MCF 10A (cell line): ENCODE data around the gene LNX1. TPM values are rescaled to one million over a fixed set of nuclear protein-coding genes. Genes with fewer than 3 reads are reported as not detected.

Experiments used
- BruUV-seq: library from RNA; stranded (reverse); fragments of 400-500 nt; replicated peaks from 2 replicates; lab custom pipeline; 2021; lab: Mats Ljungman, UMichigan
- CTCF ChIA-PET: fragments of 300-600 bp; sonication (Branson Sonifier 250); formaldehyde crosslinking; extraction: SDS; loops from one replicate; lab custom pipeline; 2021; ENCODE audit warnings: antibody characterized with exemption, inconsistent platforms; lab: Yijun Ruan, JAX
- POLR2A ChIA-PET: fragments of 300-600, 350-650 bp; sonication (Branson Sonifier 250); formaldehyde crosslinking; extraction: SDS; loops from one replicate; lab custom pipeline; 2020; ENCODE audit warnings: antibody characterized with exemption, inconsistent platforms; lab: Yijun Ruan, JAX
- DNase-seq: peaks from one replicate; pipeline ENCODE4 v3.0.0-alpha.2; 2018; ENCODE audit not compliant: unreplicated experiment
- H3K27ac Mint-ChIP-seq: one replicate; pipeline ENCODE4 v1.8.0; 2022; ENCODE audit warnings: mild to moderate bottlenecking, low read depth, mixed read lengths; ENCODE audit not compliant: unreplicated experiment
- H3K27me3 Mint-ChIP-seq: one replicate; pipeline ENCODE4 v1.8.0; 2022; ENCODE audit warnings: mixed read lengths; ENCODE audit not compliant: insufficient read depth, unreplicated experiment
- H3K36me3 Mint-ChIP-seq: one replicate; pipeline ENCODE4 v1.8.0; 2022; ENCODE audit warnings: mild to moderate bottlenecking, moderate library complexity, mixed read lengths; ENCODE audit not compliant: insufficient read depth, unreplicated experiment
- H3K4me1 Mint-ChIP-seq: one replicate; pipeline ENCODE4 v1.8.0; 2022; ENCODE audit warnings: mixed read lengths; ENCODE audit not compliant: insufficient read depth, unreplicated experiment
- H3K4me3 Mint-ChIP-seq: one replicate; pipeline ENCODE4 v1.8.0; 2022; ENCODE audit warnings: mild to moderate bottlenecking, moderate library complexity, mixed read lengths; ENCODE audit not compliant: unreplicated experiment
- H3K9me3 Mint-ChIP-seq: one replicate; pipeline ENCODE4 v1.8.0; 2022; ENCODE audit warnings: mixed read lengths; ENCODE audit not compliant: unreplicated experiment
- CTCF ChIP-seq: fragments of 200-600 bp; IDR thresholded peaks from one replicate; pipeline ENCODE4 v1.8.0; 2022; ENCODE audit warnings: antibody characterized with exemption, mild to moderate bottlenecking; ENCODE audit not compliant: unreplicated experiment
- intact Hi-C: fragments of 100-400 bp; cut with micrococcal nuclease; formaldehyde crosslinking; loops from 2 replicates; pipeline ENCODE4 v1.14.1; 2022
- total RNA-seq: library from RNA; stranded (reverse); gene quantifications from 2 replicates; pipeline ENCODE4 v1.2.3, GENCODE V29; 2022

Gene LNX1
- total RNA-seq, 1 experiment from 2014 or later, result not detected

- intact Hi-C loops, result no loop called here
- H3K27ac Mint-ChIP-seq, result no peak overlapping the region
- H3K9me3 Mint-ChIP-seq, result no peaks in the 10 kb centered on the region
- H3K4me3 Mint-ChIP-seq, result no peak overlapping the region
- no peak for TF ChIP-seq CTCF
- ChIA-PET CTCF (interaction anchor here (0.9 kb wide), 1 partner anchor 167 kb away, joined by 4 read pairs; no protein-coding TSS in a partner anchor), POLR2A (interaction anchor here (0.7 to 3.0 kb wide), 3 partner anchors 11 to 55 kb away, joined by 3 to 9 read pairs (median 5); no protein-coding TSS in a partner anchor)
- no peaks in the 10 kb centered on the region for H3K36me3 Mint-ChIP-seq
- no peak for DNase-seq
- H3K27me3 Mint-ChIP-seq, result no peaks in the 10 kb centered on the region
- H3K4me1 Mint-ChIP-seq, result peaks cover 24% of the 10 kb centered on the region
- BruUV-seq, result no TSS peak
These were observed 52.5 kb downstream of the LNX1 start for GRCh38 chr4:53538756-53539155.

DNA sequence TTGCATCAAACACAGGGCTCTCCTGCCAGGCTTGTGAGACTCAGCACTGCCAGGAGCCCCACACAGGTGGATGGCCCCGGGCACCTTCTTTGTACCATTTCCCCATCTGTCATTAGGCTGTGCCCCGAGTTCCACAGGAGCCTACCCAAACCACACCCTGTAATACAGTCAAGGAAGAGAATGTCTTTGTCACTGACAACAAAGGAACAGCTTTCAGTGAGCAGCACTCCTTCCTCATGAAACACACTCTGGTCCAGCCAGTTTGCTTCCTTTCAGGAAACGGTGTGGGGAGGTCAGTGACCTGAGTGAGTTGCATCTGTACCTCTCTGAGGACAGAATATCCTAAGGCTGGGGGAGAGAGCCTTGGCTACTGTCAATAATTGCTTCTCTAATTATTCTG, 53.7 kb downstream of the LNX1 start:
- no peak for TF ChIP-seq CTCF
- ChIA-PET CTCF (no interaction called here), POLR2A (interaction anchor here (0.6 to 3.0 kb wide), 3 partner anchors 10 to 216 kb away, joined by 3 to 9 read pairs (median 3); no protein-coding TSS in a partner anchor)
- Mint-ChIP-seq H3K36me3 (no peaks in the 10 kb centered on the region), H3K9me3 (no peaks in the 10 kb centered on the region), H3K4me1 (peaks cover 24% of the 10 kb centered on the region), H3K27ac (no peak overlapping the region), H3K4me3 (no peak overlapping the region), H3K27me3 (no peaks in the 10 kb centered on the region)
- intact Hi-C loops, result no loop called here
- no peak for DNase-seq
- no TSS peak for BruUV-seq

GRCh38 chr4:53536328-53536727, 55.0 kb downstream of the LNX1 start:
- H3K4me1 Mint-ChIP-seq, result peaks cover 13% of the 10 kb centered on the region
- H3K27me3 Mint-ChIP-seq, result no peaks in the 10 kb centered on the region

GRCh38 chr4:53535567-53535966, 55.7 kb downstream of the LNX1 start:
- intact Hi-C loops, result no loop called here
- Mint-ChIP-seq H3K27ac (no peak overlapping the region), H3K27me3 (no peaks in the 10 kb centered on the region), H3K9me3 (no peaks in the 10 kb centered on the region), H3K36me3 (no peaks in the 10 kb centered on the region), H3K4me3 (no peak overlapping the region), H3K4me1 (peaks cover 13% of the 10 kb centered on the region)
- CTCF ChIA-PET, result no interaction called here
- no peak for DNase-seq
- no peak for TF ChIP-seq CTCF
- POLR2A ChIA-PET, result no interaction called here
- no TSS peak for BruUV-seq

More at GRCh38 chr4:53536328-53536727, 55.0 kb downstream of the LNX1 start:
- TF ChIP-seq CTCF, result no peak
- no peak for DNase-seq
- no peak overlapping the region for H3K27ac Mint-ChIP-seq
- H3K9me3 Mint-ChIP-seq, result no peaks in the 10 kb centered on the region
- intact Hi-C loops, result no loop called here
- no peaks in the 10 kb centered on the region for H3K36me3 Mint-ChIP-seq
- ChIA-PET POLR2A (interaction anchor here (0.6 kb wide), 1 partner anchor 17 kb away, joined by 3 read pairs; no protein-coding TSS in a partner anchor), CTCF (interaction anchor here (0.6 kb wide), 1 partner anchor 109 kb away, joined by 3 read pairs; no protein-coding TSS in a partner anchor)
- H3K4me3 Mint-ChIP-seq, result no peak overlapping the region
- BruUV-seq, result no TSS peak
